Body of pancreas (tissue), 4 donors: ENCODE measurements around the gene FAM174B. TPM values are rescaled to one million over a fixed set of nuclear protein-coding genes. Genes with fewer than 3 reads are reported as not detected.

ENCODE experiments used
- ATAC-seq: fragments of 150-250 bp; one replicate; pipeline ENCODE4 v1.9.1; 2016
- DNase-seq, 4 donors: peaks; one replicate each; pipeline ENCODE4 v3.0.0-alpha.2; 2019
- H3K27ac ChIP-seq, 4 donors: fragments of 200-600 bp; sonication (generic); 1 replicate in 3 of 4; 2 replicates in 1 of 4; pipeline versions ENCODE4 v1.5.1 to v1.6.1; 2016 to 2019; ENCODE audit warnings: mild to moderate bottlenecking in 1 of 4, mixed read lengths in 1 of 4, moderate library complexity in 1 of 4
- H3K27me3 ChIP-seq, 2 donors: fragments of 200-600 bp; sonication (generic); one replicate each; pipeline ENCODE4 v1.6.0; 2016; ENCODE audit warnings: mild to moderate bottlenecking in 1 of 2
- H3K36me3 ChIP-seq, 2 donors: fragments of 200-600 bp; sonication (generic); replicated peaks in 1 of 2; 2 replicates each; pipeline ENCODE4 v1.5.1; 2016; ENCODE audit warnings: low read depth in 2 of 2; ENCODE audit not compliant: insufficient read depth in 1 of 2
- H3K4me1 ChIP-seq: fragments of 200-600 bp; sonication (generic); one replicate; pipeline ENCODE4 v1.6.0; 2016
- H3K4me3 ChIP-seq, 2 donors: fragments of 200-600 bp; sonication (generic); 1 replicate in 1 of 2; 2 replicates in 1 of 2; pipeline ENCODE4 v1.5.1; 2016 to 2019
- H3K9me3 ChIP-seq, 3 donors: fragments of 200-600 bp; sonication (generic); 1 replicate in 2 of 3; 2 replicates in 1 of 3; pipeline ENCODE4 v1.5.1; 2016
- POLR2A ChIP-seq, 3 donors: fragments of 450-650 bp; IDR thresholded peaks; one replicate each; pipeline ENCODE4 v1.6.1; 2016; ENCODE audit warnings: antibody characterized with exemption in 3 of 3, mild to moderate bottlenecking in 2 of 3
- WGBS, 2 donors: methylation state at CpG; one replicate each; pipeline ENCODE4 v1.1.5; 2017; 5-methylcytosine and 5-hydroxymethylcytosine counted together
- intact Hi-C: fragments of 100-400 bp; cut with DNase I; formaldehyde crosslinking; loops from one replicate; pipeline ENCODE4 v1.15.1; 2023
- total RNA-seq, 2 donors: library from RNA; depleted of rRNA; stranded (reverse); fragments of >200 nt; gene quantifications; one replicate each; pipeline ENCODE4 v1.1.0, GENCODE V29; 2016
- TF ChIP-seq, protein P1 (sequence below), 7 experiments: fragments of 450-650 bp in 4 of 7; fragments of 200-600 bp in 3 of 7; sonication (generic) in 3 of 7; IDR thresholded peaks; one replicate each; pipeline ENCODE4 v1.5.1; 2016 to 2019; ENCODE audit warnings: antibody characterized with exemption in 7 of 7

The FAM174B gene
- total RNA-seq, 2 donors from 2014 or later: 51.4 to 59.9 TPM

DNA sequence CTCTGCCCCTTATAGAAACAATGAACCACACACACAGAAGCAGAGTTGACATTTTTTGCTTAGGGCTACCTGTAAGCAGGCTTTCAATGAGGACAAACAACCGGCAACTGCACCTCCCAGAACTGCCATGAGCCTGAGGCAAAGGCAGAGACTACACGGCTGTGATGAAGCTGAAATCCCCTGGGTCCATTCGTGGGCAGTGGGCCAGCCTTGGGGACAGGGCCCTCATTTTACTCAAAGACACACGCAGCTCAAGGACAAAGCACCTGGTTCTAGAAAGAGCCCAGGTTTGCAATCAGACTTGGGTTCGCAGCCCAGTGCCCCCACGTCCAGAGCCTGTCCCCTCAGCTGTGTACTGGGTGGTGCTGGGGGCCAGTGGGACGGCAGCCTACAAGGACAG lies 17.9 kb downstream of the FAM174B start:
- intact Hi-C loops: no loop called here
- H3K36me3 ChIP-seq: no peaks in the 10 kb centered on the region
- peak overlapping the region; percentile 87 to 92 (median 90) for H3K27ac ChIP-seq
- H3K27me3 ChIP-seq: no peaks in the 10 kb centered on the region
- DNase-seq: peak in 3 of 4 donors; percentile 10 to 34 (median 28)
- H3K4me3 ChIP-seq: no peak overlapping the region
- TF ChIP-seq, protein P1, sequence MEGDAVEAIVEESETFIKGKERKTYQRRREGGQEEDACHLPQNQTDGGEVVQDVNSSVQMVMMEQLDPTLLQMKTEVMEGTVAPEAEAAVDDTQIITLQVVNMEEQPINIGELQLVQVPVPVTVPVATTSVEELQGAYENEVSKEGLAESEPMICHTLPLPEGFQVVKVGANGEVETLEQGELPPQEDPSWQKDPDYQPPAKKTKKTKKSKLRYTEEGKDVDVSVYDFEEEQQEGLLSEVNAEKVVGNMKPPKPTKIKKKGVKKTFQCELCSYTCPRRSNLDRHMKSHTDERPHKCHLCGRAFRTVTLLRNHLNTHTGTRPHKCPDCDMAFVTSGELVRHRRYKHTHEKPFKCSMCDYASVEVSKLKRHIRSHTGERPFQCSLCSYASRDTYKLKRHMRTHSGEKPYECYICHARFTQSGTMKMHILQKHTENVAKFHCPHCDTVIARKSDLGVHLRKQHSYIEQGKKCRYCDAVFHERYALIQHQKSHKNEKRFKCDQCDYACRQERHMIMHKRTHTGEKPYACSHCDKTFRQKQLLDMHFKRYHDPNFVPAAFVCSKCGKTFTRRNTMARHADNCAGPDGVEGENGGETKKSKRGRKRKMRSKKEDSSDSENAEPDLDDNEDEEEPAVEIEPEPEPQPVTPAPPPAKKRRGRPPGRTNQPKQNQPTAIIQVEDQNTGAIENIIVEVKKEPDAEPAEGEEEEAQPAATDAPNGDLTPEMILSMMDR (IDR thresholded peaks at IDR 0.05): no peak
- H3K9me3 ChIP-seq: no peaks in the 10 kb centered on the region
- ATAC-seq: no peak
- peaks cover 83% of the 10 kb centered on the region for H3K4me1 ChIP-seq
- 23 to 39% methylated on average over 6 to 7 of the region's 7 CpGs for WGBS, 2 donors

DNA sequence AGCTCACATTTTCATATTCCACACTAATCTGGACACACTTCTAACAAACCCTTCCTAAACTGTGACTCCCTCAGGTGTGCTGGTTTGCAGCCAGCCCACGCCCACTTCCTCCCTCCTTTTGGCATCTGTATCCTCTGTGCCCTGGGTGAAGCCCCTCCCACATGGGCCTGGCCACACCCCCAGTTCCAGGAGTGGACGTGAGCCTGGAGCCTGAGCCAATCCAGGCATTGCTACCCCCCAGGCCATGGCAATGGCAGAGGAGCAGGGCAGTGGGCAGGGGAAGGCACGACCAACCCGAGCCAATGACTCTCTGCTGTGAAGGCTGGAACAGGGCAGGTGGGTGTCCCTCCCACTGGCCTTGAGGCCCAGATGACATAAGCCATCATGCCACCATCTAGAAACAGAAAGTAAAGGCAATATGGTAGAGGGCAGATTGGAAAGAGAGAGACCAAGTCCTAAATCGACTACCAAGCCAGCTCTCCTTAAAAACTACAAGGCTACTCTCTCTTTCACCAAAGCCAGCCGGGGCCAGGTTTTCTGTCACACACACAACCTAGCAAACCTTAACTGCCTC lies 18.6 kb downstream of the FAM174B start:
- peak; percentile 90 to 97 (median 94) for DNase-seq
- H3K27me3 ChIP-seq: no peaks in the 10 kb centered on the region
- H3K36me3 ChIP-seq: no peaks in the 10 kb centered on the region
- ATAC-seq: peak; percentile 85
- WGBS, 2 donors: 41 to 48% methylated on average over 5 to 6 of the region's 6 CpGs
- no peak overlapping the region for H3K4me3 ChIP-seq
- H3K27ac ChIP-seq: peak overlapping the region; percentile 87 to 92 (median 90)
- H3K4me1 ChIP-seq: peaks cover 77% of the 10 kb centered on the region
- intact Hi-C loops: no loop called here
- TF ChIP-seq POLR2A (IDR thresholded peaks at IDR 0.05): peak; percentile 36 to 60 (median 52)
- TF ChIP-seq, protein P1 (IDR thresholded peaks at IDR 0.05): no peak
- no peaks in the 10 kb centered on the region for H3K9me3 ChIP-seq

DNA sequence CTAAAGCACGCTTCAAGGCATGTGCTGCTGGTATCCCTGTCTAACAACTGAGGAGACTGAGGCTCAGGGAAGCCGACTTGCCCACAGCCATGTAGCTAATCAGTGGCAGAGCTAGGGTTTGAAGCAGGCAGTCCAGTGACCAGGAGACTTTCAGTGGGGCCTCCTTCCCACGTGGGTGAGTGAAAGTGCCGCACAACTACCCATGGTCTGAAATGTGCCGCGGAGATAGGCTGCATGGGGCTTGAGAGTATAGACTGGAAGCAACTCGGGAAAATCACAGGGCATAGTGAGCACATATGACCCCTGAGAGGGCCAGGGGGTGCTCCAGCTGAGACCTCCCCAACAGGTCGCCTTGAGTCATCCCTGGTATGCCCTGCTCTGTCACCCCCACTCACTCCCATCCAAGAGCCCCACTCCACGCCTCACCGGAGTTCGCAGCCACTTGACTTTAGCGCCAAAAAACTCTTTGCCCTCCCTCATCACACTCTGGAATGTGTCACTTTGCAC lies 19.1 kb downstream of the FAM174B start:
- no peaks in the 10 kb centered on the region for H3K27me3 ChIP-seq
- 82 to 83% methylated on average over 12 of the region's 12 CpGs for WGBS, 2 donors
- H3K4me1 ChIP-seq: peaks cover 76% of the 10 kb centered on the region
- DNase-seq (no peak), ATAC-seq (no peak)
- no peaks in the 10 kb centered on the region for H3K36me3 ChIP-seq
- peak overlapping the region; percentile 87 to 92 (median 90) for H3K27ac ChIP-seq
- intact Hi-C loops: no loop called here
- H3K4me3 ChIP-seq: no peak overlapping the region
- H3K9me3 ChIP-seq: no peaks in the 10 kb centered on the region
- TF ChIP-seq, protein P1 (IDR thresholded peaks at IDR 0.05): no peak
- no peak for TF ChIP-seq POLR2A (IDR thresholded peaks at IDR 0.05)

DNA sequence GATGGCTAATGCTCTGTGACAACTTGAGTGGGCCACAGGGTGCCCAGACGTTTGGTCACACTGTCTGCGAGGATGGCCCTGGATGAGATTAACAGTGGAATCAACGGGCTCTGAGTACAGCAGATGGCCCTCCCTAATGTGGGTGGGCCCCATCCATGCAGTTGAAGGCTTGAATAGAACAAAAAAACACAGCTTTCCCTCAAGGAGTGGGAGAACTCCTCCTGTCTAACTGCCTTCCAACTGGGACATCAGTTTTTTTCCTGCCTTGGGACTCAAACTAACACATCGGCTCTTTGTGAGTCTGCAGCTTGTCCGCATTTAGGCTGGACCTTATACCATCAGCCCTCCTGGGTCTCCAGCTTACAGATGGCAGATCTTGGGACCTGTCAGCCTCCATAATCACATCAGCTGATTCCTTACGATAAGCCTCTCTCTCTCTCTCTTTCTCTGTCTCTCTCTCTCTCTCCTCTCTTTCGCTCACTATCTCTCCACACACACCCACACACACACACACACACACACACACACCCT lies 20.8 kb downstream of the FAM174B start:
- Histone ChIP-seq H3K4me1 (peaks cover 70% of the 10 kb centered on the region), H3K36me3 (no peaks in the 10 kb centered on the region), H3K4me3 (no peak overlapping the region), H3K9me3 (no peaks in the 10 kb centered on the region), H3K27me3 (no peaks in the 10 kb centered on the region), H3K27ac (peak overlapping the region in 1 of 4 donors; percentile 18)
- no peak for ATAC-seq
- intact Hi-C loops: no loop called here
- 57 to 70% methylated on average over 7 of the region's 7 CpGs for WGBS, 2 donors
- peak in 2 of 4 donors; percentile 0 to 5 for DNase-seq
- TF ChIP-seq, protein P1 (IDR thresholded peaks at IDR 0.05): no peak
- no peak for TF ChIP-seq POLR2A (IDR thresholded peaks at IDR 0.05)
